Measurements from ENCODE around the gene SBF2.
"Not testable (repeated sequence)": the region's sequence is repeated elsewhere in the genome, so short reads cannot be mapped to it uniquely, and the experiment has no call there.

The SBF2 gene

GRCh38 chr11:9761441-9761945, 532.5 kb downstream of the SBF2 start:
- DNase-seq, result no peak

- DNase-seq, result no peak
These were observed 533.8 kb downstream of the SBF2 start for GRCh38 chr11:9760193-9760575.

- peak; percentile 89 to 98 for DNase-seq
These were observed 534.4 kb downstream of the SBF2 start for GRCh38 chr11:9759519-9760192.

GRCh38 chr11:9758637-9759518, 535.1 kb downstream of the SBF2 start:
- DNase-seq, result peak; percentile 54 to 79

- DNase-seq, result peak; percentile 84 to 93
These were observed 536.0 kb downstream of the SBF2 start for GRCh38 chr11:9757809-9758636.

- DNase-seq, result no peak
These were observed 537.1 kb downstream of the SBF2 start for GRCh38 chr11:9756878-9757277.

- DNase-seq, result no peak
These were observed 537.6 kb downstream of the SBF2 start for GRCh38 chr11:9756461-9756860.

- DNase-seq, result no peak
These were observed 538.3 kb downstream of the SBF2 start for GRCh38 chr11:9755561-9756185.

GRCh38 chr11:9754010-9754471, 540.0 kb downstream of the SBF2 start:
- DNase-seq, result no peak

- peak; percentile 55 to 79 for DNase-seq
These were observed 541.0 kb downstream of the SBF2 start for GRCh38 chr11:9753021-9753420.

- DNase-seq, result no peak
These were observed 541.9 kb downstream of the SBF2 start for GRCh38 chr11:9752091-9752490.

GRCh38 chr11:9750551-9750950, 543.5 kb downstream of the SBF2 start:
- no peak for DNase-seq

GRCh38 chr11:9748361-9748970, 545.6 kb downstream of the SBF2 start:
- DNase-seq, result peak; percentile 83 to 84

GRCh38 chr11:9747828-9748227, 546.2 kb downstream of the SBF2 start:
- DNase-seq, result no peak

- DNase-seq, result no peak
These were observed 546.8 kb downstream of the SBF2 start for GRCh38 chr11:9747229-9747628.

GRCh38 chr11:9745411-9746211, 548.4 kb downstream of the SBF2 start:
- DNase-seq, result peak; percentile 28 to 41

GRCh38 chr11:9743512-9743911, 550.5 kb downstream of the SBF2 start:
- not testable (repeated sequence) for DNase-seq

- DNase-seq, result no peak
These were observed 552.8 kb downstream of the SBF2 start for GRCh38 chr11:9741260-9741659.

- no peak for DNase-seq
These were observed 553.7 kb downstream of the SBF2 start for GRCh38 chr11:9740202-9740883.

Data from inflammatory macrophage (primary cell).